Kidney (tissue), 14 donors: ENCODE data around the gene SERPINE2. TPM values are rescaled to one million over a fixed set of nuclear protein-coding genes. Genes with fewer than 3 reads are reported as not detected.

Experiments
- DNase-seq, 5 donors: peaks; one replicate each; pipeline ENCODE4 v3.0.0-alpha.2; 2013 to 2020
- FAIRE-seq: peaks from 2 replicates; lab custom pipeline; 2012; peaks lifted over from hg19 to GRCh38; lab: Jason Lieb, UNC
- H3K27ac ChIP-seq, 2 donors: one replicate each; pipeline ENCODE4 v1.7.0; 2013; ENCODE audit warnings: low read depth in 2 of 2, low read length in 2 of 2, inconsistent platforms in 1 of 2
- H3K27me3 ChIP-seq: one replicate; pipeline ENCODE4 v1.7.1; 2013; ENCODE audit warnings: low read length, inconsistent platforms; ENCODE audit not compliant: control insufficient read depth, insufficient read depth
- H3K36me3 ChIP-seq, 3 donors: one replicate each; pipeline versions ENCODE4 v1.7.0 to v1.7.1; 2013; ENCODE audit warnings: low read length in 3 of 3, control low read depth in 1 of 3, inconsistent platforms in 1 of 3; ENCODE audit not compliant: insufficient read depth in 3 of 3, control insufficient read depth in 2 of 3
- H3K4me1 ChIP-seq, 3 donors: one replicate each; pipeline versions ENCODE4 v1.7.0 to v1.7.1; 2013; ENCODE audit warnings: low read length in 3 of 3, inconsistent platforms in 1 of 3, low read depth in 1 of 3; ENCODE audit not compliant: control insufficient read depth in 2 of 3, insufficient read depth in 2 of 3
- H3K4me3 ChIP-seq, 3 donors: one replicate each; pipeline versions ENCODE4 v1.7.0 to v1.8.1; 2013; ENCODE audit warnings: low read length in 3 of 3, control low read depth in 1 of 3, inconsistent platforms in 1 of 3
- H3K9ac ChIP-seq, 3 donors: one replicate each; pipeline versions ENCODE4 v1.7.0 to v1.7.1; 2013; ENCODE audit warnings: low read length in 3 of 3, control low read depth in 1 of 3, inconsistent platforms in 1 of 3
- H3K9me3 ChIP-seq, 3 donors: one replicate each; pipeline versions ENCODE4 v1.7.0 to v1.7.1; 2013; ENCODE audit warnings: low read length in 3 of 3, control low read depth in 1 of 3, inconsistent platforms in 1 of 3; ENCODE audit not compliant: control insufficient read depth in 2 of 3, insufficient read depth in 1 of 3
- intact Hi-C: fragments of 100-400 bp; cut with DNase I; formaldehyde crosslinking; loops from one replicate; pipeline ENCODE4 v1.11.1; 2022
- polyA plus RNA-seq: library from polyadenylated mRNA; stranded (reverse); fragments of 350-450 nt; fragmentation: Illumina TruSeq; extraction: RNeasy Lipid Tissue Mini Kit (QIAGEN cat#74804); gene quantifications from one replicate; pipeline ENCODE4 v1.2.3, GENCODE V29; 2014; ENCODE audit warnings: low read depth, low replicate concordance; ENCODE audit not compliant: insufficient read depth
- total RNA-seq: library from RNA; stranded (reverse); fragmentation: NEBNext Ultra II Directional; extraction: Animal tissue kit (Norgen Biotek cat#: 25700); gene quantifications from one replicate; pipeline ENCODE4 v1.2.1, GENCODE V29; 2021
- TF ChIP-seq, protein P1 (sequence below): IDR thresholded peaks from 3 replicates; pipeline ENCODE4 v1.5.1; 2012; ENCODE audit warnings: mild to moderate bottlenecking, moderate library complexity, borderline replicate concordance; ENCODE audit not compliant: insufficient read depth; ENCODE audit errors: extremely low read depth
- donor health status: control.
- donor health status: control.
- donor health status: control.
- donor health status: control.
- donor health status: control.
- donor health status: DM: yes; HTN: yes; CAD: no.
- donor health status: Normal renal cell carcinoma (clear cell type).

SERPINE2 gene
- total and polyA plus RNA-seq, 2 donors from 2014 or later = 27.3 to 29.2 TPM

DNA sequence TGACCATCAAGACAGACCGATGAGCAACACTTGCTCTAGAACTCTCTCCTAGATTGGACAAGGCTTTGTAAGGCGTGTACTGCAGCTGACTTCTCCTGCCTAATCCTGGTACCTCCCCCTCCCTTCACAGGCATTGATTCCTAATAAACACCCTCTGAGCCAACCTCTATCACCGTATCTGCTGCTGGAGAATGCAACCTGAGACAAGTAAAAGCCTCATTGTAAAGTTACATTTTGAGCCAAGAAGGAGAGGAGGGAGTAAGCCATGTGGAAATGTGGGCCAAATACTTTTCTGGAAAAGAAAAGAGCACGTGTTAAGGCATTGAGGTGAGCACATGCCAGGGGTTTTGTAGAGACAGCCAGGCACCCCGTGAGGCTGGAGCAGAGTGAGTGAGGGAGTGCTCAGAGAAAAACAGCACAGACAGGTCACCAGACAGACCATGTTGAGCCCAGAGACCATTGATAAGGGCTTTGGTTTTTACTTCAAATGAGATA is 91.3 kb downstream of the SERPINE2 start:
- H3K9ac ChIP-seq = no peak overlapping the region
- DNase-seq (no peak), FAIRE-seq (no peak)
- H3K4me3 ChIP-seq = no peak overlapping the region
- intact Hi-C loops = no loop called here
- H3K27me3 ChIP-seq = no peaks in the 10 kb centered on the region
- H3K4me1 ChIP-seq = peaks cover 0 to 5% (median 0%) of the 10 kb centered on the region in 3 donors
- H3K27ac ChIP-seq = no peak overlapping the region
- no peaks in the 10 kb centered on the region for H3K36me3 ChIP-seq
- no peaks in the 10 kb centered on the region for H3K9me3 ChIP-seq
- TF ChIP-seq, protein P1, sequence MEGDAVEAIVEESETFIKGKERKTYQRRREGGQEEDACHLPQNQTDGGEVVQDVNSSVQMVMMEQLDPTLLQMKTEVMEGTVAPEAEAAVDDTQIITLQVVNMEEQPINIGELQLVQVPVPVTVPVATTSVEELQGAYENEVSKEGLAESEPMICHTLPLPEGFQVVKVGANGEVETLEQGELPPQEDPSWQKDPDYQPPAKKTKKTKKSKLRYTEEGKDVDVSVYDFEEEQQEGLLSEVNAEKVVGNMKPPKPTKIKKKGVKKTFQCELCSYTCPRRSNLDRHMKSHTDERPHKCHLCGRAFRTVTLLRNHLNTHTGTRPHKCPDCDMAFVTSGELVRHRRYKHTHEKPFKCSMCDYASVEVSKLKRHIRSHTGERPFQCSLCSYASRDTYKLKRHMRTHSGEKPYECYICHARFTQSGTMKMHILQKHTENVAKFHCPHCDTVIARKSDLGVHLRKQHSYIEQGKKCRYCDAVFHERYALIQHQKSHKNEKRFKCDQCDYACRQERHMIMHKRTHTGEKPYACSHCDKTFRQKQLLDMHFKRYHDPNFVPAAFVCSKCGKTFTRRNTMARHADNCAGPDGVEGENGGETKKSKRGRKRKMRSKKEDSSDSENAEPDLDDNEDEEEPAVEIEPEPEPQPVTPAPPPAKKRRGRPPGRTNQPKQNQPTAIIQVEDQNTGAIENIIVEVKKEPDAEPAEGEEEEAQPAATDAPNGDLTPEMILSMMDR = no peak

DNA sequence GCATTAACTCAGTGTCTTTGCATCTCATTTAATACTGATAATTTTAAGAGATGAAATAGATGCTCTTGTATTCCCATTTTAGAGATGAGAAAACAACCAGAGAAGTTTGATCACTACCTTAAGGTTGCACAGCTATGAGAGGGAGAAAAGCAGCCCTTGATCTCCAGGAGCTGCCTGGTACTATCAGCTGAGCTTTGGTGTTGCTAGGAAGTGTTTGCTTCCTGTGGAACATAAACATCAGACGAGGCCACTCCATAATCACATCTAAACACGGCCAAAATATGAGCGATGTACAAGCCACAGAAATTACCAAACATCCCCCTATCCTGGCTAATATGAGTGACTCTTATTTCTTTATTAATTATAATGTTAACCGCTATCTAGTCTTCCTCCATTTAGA is 93.3 kb downstream of the SERPINE2 start:
- Histone ChIP-seq H3K36me3 (no peaks in the 10 kb centered on the region), H3K27me3 (no peaks in the 10 kb centered on the region), H3K9me3 (no peaks in the 10 kb centered on the region), H3K4me3 (peak overlapping the region in 1 of 3 donors; percentile 38), H3K4me1 (peaks cover 0 to 5% (median 5%) of the 10 kb centered on the region in 3 donors), H3K27ac (no peak overlapping the region), H3K9ac (no peak overlapping the region)
- TF ChIP-seq, protein P1 = no peak
- intact Hi-C loops = no loop called here
- no peak for DNase-seq
- no peak for FAIRE-seq

DNA sequence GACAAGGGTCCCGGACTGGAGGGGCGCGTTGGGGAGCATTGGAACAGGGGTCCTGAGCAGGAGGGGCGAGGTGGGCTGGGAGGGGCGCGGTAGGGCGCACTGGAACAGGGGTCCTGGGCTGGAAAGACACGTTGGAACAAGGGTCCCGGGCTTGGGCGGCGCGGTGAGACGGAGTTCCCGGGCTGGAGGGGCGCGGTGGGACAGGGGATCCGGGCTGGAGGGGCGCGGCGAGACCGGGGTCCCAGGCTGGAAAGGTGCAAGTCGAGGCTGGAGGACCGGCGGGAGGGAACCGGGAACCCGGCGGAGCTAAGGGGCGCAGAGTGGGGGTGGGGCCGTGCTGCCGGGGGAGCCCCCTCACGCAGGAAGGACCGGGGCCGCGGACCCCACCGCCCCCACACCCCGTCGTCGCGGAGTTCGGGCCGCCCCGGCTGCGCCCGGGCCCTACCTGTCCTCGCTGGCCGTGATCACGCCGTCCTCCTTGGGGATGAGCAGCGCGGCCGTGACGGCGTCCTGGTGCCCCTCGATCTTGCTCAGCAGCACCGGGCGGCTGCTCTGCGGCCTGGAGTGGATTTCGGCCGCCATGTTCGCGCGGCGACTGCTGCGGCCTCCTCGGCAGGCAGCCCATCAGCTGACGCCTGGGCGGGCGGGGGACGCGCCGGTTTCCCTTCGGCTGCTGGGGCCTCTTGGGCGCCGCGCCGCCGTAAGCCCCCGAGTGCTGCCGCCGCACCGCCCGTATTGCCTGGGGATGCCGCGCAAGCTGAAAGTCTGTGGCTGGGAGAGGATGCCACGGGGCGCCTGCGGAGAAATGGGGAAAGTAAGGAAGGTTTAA is 94.2 kb downstream of the SERPINE2 start, which contains the start of gene WDFY1:
Gene WDFY1 (minus strand): TSS at position 633 of the 829 bp plus-strand sequence. CDS start 51 bp downstream, at position 582.
- H3K27me3 ChIP-seq = no peaks in the 10 kb centered on the region
- intact Hi-C loops = no loop called here
- no peaks in the 10 kb centered on the region for H3K9me3 ChIP-seq
- peak within 1 kb of the TSS; percentile 42 to 90 (median 89) for H3K9ac ChIP-seq
- H3K4me1 ChIP-seq = peaks cover 0 to 5% (median 5%) of the 10 kb centered on the region in 3 donors
- FAIRE-seq (no peak), DNase-seq (peak; percentile 91 to 97 (median 95))
- peak within 1 kb of the TSS; percentile 60 to 82 (median 70) for H3K4me3 ChIP-seq
- H3K36me3 ChIP-seq = no peaks in the 10 kb centered on the region
- H3K27ac ChIP-seq = peak within 1 kb of the TSS; percentile 89 to 92
- TF ChIP-seq, protein P1 = no peak
